PC-9 (cell line): ENCODE data around the gene SPP1.

ENCODE experiments used
- CTCF ChIP-seq: fragments of 200-600 bp; sonication (generic); conservative IDR thresholded peaks from 2 replicates; pipeline ENCODE4 v1.6.1; 2017; ENCODE audit warnings: mixed run types, antibody characterized with exemption, mild to moderate bottlenecking, moderate library complexity
- EZH2 ChIP-seq: fragments of 200-600 bp; sonication (generic); IDR thresholded peaks from 2 replicates; pipeline ENCODE4 v1.8.0; 2017; ENCODE audit warnings: antibody characterized with exemption, low read depth

- TF ChIP-seq EZH2 (no peak), CTCF (no peak)
Observed at GRCh38 chr4:87950936-87951511, 24.5 kb upstream of the SPP1 start.
